Globus pallidus (tissue), 1 donor: ENCODE measurements around the gene LLGL1.

Experiments
- DNase-seq: peaks from one replicate; pipeline ENCODE4 v3.0.0-alpha.2; 2015; ENCODE audit warnings: low spot score

Gene LLGL1

GRCh38 chr17:18252160-18252559 is 26.7 kb downstream of the LLGL1 start:
- DNase-seq: no peak

- DNase-seq: no peak
Observed at GRCh38 chr17:18253187-18253884, 27.9 kb downstream of the LLGL1 start.

- DNase-seq: no peak
Observed at GRCh38 chr17:18253947-18254821, 28.7 kb downstream of the LLGL1 start.

GRCh38 chr17:18254888-18255649 is 29.6 kb downstream of the LLGL1 start:
- DNase-seq: no peak

GRCh38 chr17:18256351-18256750 is 30.9 kb downstream of the LLGL1 start:
- no peak for DNase-seq

- no peak for DNase-seq
Observed at GRCh38 chr17:18256776-18257175, 31.3 kb downstream of the LLGL1 start.

- no peak for DNase-seq
Observed at GRCh38 chr17:18257268-18257981, 32.0 kb downstream of the LLGL1 start.

GRCh38 chr17:18257982-18258355 is 32.5 kb downstream of the LLGL1 start:
- DNase-seq: peak; percentile 73

- peak; percentile 77 for DNase-seq
Observed at GRCh38 chr17:18258356-18259038, 33.1 kb downstream of the LLGL1 start, which contains the start of gene FLII. Gene FLII (minus strand): TSS chr17:18258738. CDS start chr17:18258690, 48 bp downstream.

GRCh38 chr17:18259621-18260331 is 34.3 kb downstream of the LLGL1 start:
- no peak for DNase-seq

- DNase-seq: peak; percentile 94
Observed at GRCh38 chr17:18260332-18261145, 35.1 kb downstream of the LLGL1 start, which contains the start of gene MIEF2. Gene MIEF2 (plus strand): TSS chr17:18260662. CDS start chr17:18262721, 2,059 bp downstream.

GRCh38 chr17:18261146-18261515 is 35.7 kb downstream of the LLGL1 start:
- no peak for DNase-seq

GRCh38 chr17:18261659-18262058 is 36.2 kb downstream of the LLGL1 start:
- DNase-seq: no peak

GRCh38 chr17:18262111-18262510 is 36.7 kb downstream of the LLGL1 start:
- no peak for DNase-seq

- DNase-seq: no peak
Observed at GRCh38 chr17:18262641-18263040, 37.2 kb downstream of the LLGL1 start.

- no peak for DNase-seq
Observed at GRCh38 chr17:18263885-18264682, 38.6 kb downstream of the LLGL1 start.

- DNase-seq: no peak
Observed at GRCh38 chr17:18267366-18267765, 41.9 kb downstream of the LLGL1 start.

GRCh38 chr17:18267927-18268711 is 42.7 kb downstream of the LLGL1 start:
- DNase-seq: no peak
